ENCODE results near the gene GADL1. TPM values are rescaled to one million over a fixed set of nuclear protein-coding genes. Genes with fewer than 3 reads are reported as not detected.

Gene GADL1
- total RNA-seq, 1 donor from 2014 or later = not detected

- ATAC-seq = no peak
- Histone ChIP-seq H3K36me3 (no peaks in the 10 kb centered on the region), H3K4me1 (no peaks in the 10 kb centered on the region), H3K4me3 (no peak overlapping the region), H3K9me3 (no peaks in the 10 kb centered on the region), H3K27me3 (ENCODE audit: low read depth) (no peaks in the 10 kb centered on the region), H3K27ac (no peak overlapping the region)
- intact Hi-C loops (cut with DNase I) = no loop called here
- no peak for TF ChIP-seq CTCF (IDR thresholded peaks at IDR 0.05)
- no peak for DNase-seq
These were observed 171.2 kb downstream of the GADL1 start for GRCh38 chr3:30723211-30723610.

GRCh38 chr3:30721314-30721634 lies 173.2 kb downstream of the GADL1 start:
- intact Hi-C loops (cut with DNase I) = no loop called here
- no peak for TF ChIP-seq CTCF (IDR thresholded peaks at IDR 0.05)
- H3K27me3 ChIP-seq (ENCODE audit: low read depth) = no peaks in the 10 kb centered on the region
- no peaks in the 10 kb centered on the region for H3K9me3 ChIP-seq
- no peak for ATAC-seq
- no peak overlapping the region for H3K27ac ChIP-seq
- DNase-seq = no peak
- no peaks in the 10 kb centered on the region for H3K36me3 ChIP-seq
- no peak overlapping the region for H3K4me3 ChIP-seq
- H3K4me1 ChIP-seq = no peaks in the 10 kb centered on the region

- intact Hi-C loops (cut with DNase I) = no loop called here
- Histone ChIP-seq H3K9me3 (no peaks in the 10 kb centered on the region), H3K27me3 (ENCODE audit: low read depth) (no peaks in the 10 kb centered on the region), H3K4me1 (no peaks in the 10 kb centered on the region), H3K36me3 (no peaks in the 10 kb centered on the region), H3K4me3 (no peak overlapping the region), H3K27ac (no peak overlapping the region)
- no peak for TF ChIP-seq CTCF (IDR thresholded peaks at IDR 0.05)
- ATAC-seq (peak in 1 of 2 donors; percentile 21), DNase-seq (no peak)
These were observed 173.7 kb downstream of the GADL1 start for GRCh38 chr3:30720586-30721313.

GRCh38 chr3:30719536-30719935 lies 174.9 kb downstream of the GADL1 start:
- no peak overlapping the region for H3K27ac ChIP-seq
- no peaks in the 10 kb centered on the region for H3K36me3 ChIP-seq
- no peak for ATAC-seq
- no peaks in the 10 kb centered on the region for H3K27me3 ChIP-seq (ENCODE audit: low read depth)
- H3K4me1 ChIP-seq = no peaks in the 10 kb centered on the region
- no peak for DNase-seq
- no peak for TF ChIP-seq CTCF (IDR thresholded peaks at IDR 0.05)
- H3K9me3 ChIP-seq = no peaks in the 10 kb centered on the region
- H3K4me3 ChIP-seq = no peak overlapping the region
- intact Hi-C loops (cut with DNase I) = no loop called here

- H3K4me3 ChIP-seq = no peak overlapping the region
- no peak for ATAC-seq
- H3K27me3 ChIP-seq (ENCODE audit: low read depth) = no peaks in the 10 kb centered on the region
- H3K36me3 ChIP-seq = no peaks in the 10 kb centered on the region
- no peak for DNase-seq
- no peak overlapping the region for H3K27ac ChIP-seq
- TF ChIP-seq CTCF (IDR thresholded peaks at IDR 0.05) = no peak
- H3K9me3 ChIP-seq = no peaks in the 10 kb centered on the region
- H3K4me1 ChIP-seq = no peaks in the 10 kb centered on the region
- intact Hi-C loops (cut with DNase I) = no loop called here
These were observed 180.5 kb downstream of the GADL1 start for GRCh38 chr3:30713885-30714503.
